Pancreas (tissue), 10 donors: ENCODE data around the gene ELOVL5. TPM values are rescaled to one million over a fixed set of nuclear protein-coding genes. Genes with fewer than 3 reads are reported as not detected.

Experiments
- ATAC-seq, 4 donors: fragments of 200-7000 bp; cut with Tn5 transposase; one replicate each; pipeline versions ENCODE4 v1.8.0 to v1.9.1; 2020; ENCODE audit warnings: mild to moderate bottlenecking in 4 of 4, moderate library complexity in 4 of 4
- DNase-seq, 6 donors: peaks; one replicate each; pipeline ENCODE4 v3.0.0-alpha.2; 2020
- FAIRE-seq: peaks from 2 replicates; lab custom pipeline; 2012; peaks lifted over from hg19 to GRCh38; lab: Jason Lieb, UNC
- H3K27ac ChIP-seq, 4 donors: fragments of 200-600 bp; sonication (generic); 1 replicate in 3 of 4; 2 replicates in 1 of 4; pipeline versions ENCODE4 v1.5.0 to v1.8.0; 2020
- H3K27me3 ChIP-seq, 4 donors: fragments of 200-600 bp; one replicate each; pipeline ENCODE4 v1.8.0; 2021
- H3K36me3 ChIP-seq, 3 donors: fragments of 200-600 bp; sonication (generic) in 1 of 3; one replicate each; pipeline versions ENCODE4 v1.5.0 to v1.8.0; 2020 to 2021
- H3K4me1 ChIP-seq, 3 donors: fragments of 200-600 bp; one replicate each; pipeline ENCODE4 v1.8.0; 2021
- H3K4me3 ChIP-seq, 4 donors: fragments of 200-600 bp; sonication (generic) in 2 of 4; one replicate each; pipeline versions ENCODE4 v1.5.0 to v1.8.0; 2020 to 2021
- H3K9me3 ChIP-seq, 4 donors: fragments of 200-600 bp; one replicate each; pipeline ENCODE4 v1.8.0; 2021
- CTCF ChIP-seq, 4 donors: fragments of 200-600 bp; sonication (generic) in 3 of 4; IDR thresholded peaks; one replicate each; pipeline versions ENCODE4 v1.5.0 to v1.8.0; 2021; ENCODE audit warnings: antibody characterized with exemption in 4 of 4
- WGBS, 2 donors: extraction: QIAGEN DNeasy Blood & Tissue Kit; methylation state at CpG; one replicate each; pipeline ENCODE4 v1.1.7; 2013; 5-methylcytosine and 5-hydroxymethylcytosine counted together
- intact Hi-C, 3 donors: fragments of 100-400 bp; cut with DNase I; formaldehyde crosslinking; loops; one replicate each; pipeline versions ENCODE4 v1.11.1 to v1.14.2; 2022
- polyA plus RNA-seq, 2 donors: library from polyadenylated mRNA; stranded (reverse); fragments of 200-250 nt; gene quantifications; one replicate each; pipeline ENCODE4 v1.2.3, GENCODE V29; 2013
- total RNA-seq, 6 donors: library from RNA; stranded (reverse); fragmentation: NEBNext Ultra II Directional in 4 of 6; extraction: Animal tissue kit (Norgen Biotek cat#: 25700) in 4 of 6; gene quantifications; one replicate each; pipeline versions ENCODE4 v1.2.1 to v1.2.4, GENCODE V29; 2021 to 2023
- donor health status: healthy with polysubstance abuse.
- donor health status: DM: no; HTN: no; CAD: no; lungs with moderate emphysema.
- donor health status: DM: no; HTN: no; CAD: no.
- donor health status: control.
- donor health status: control.
- donor health status: Bipolar disorder and iron deficiency.
- donor health status: DM: yes; HTN: yes; CAD: no.
- donor health status: DM: no; HTN: no; CAD: no.
- donor health status: DM: no; HTN: no; CAD: no.
- donor health status: DM: yes; HTN: yes; CAD: no.

Gene ELOVL5
- total and polyA plus RNA-seq, 8 donors = 2.8 to 21.2 (median 11.2) TPM

GRCh38 chr6:53250176-53251032 is 98.3 kb downstream of the ELOVL5 start:
- no peak for FAIRE-seq
- WGBS, 2 donors = 70 to 77% methylated on average over 8 of the region's 8 CpGs
- DNase-seq = no peak
- no peaks in the 10 kb centered on the region for H3K36me3 ChIP-seq
- no peak for ATAC-seq
- TF ChIP-seq CTCF (IDR thresholded peaks at IDR 0.05) = no peak
- intact Hi-C loops = no loop called here
- H3K27me3 ChIP-seq = no peaks in the 10 kb centered on the region
- no peak overlapping the region for H3K27ac ChIP-seq
- H3K4me3 ChIP-seq = no peak overlapping the region
- no peaks in the 10 kb centered on the region for H3K4me1 ChIP-seq
- no peaks in the 10 kb centered on the region for H3K9me3 ChIP-seq

- DNase-seq = no peak
- intact Hi-C loops = no loop called here
- Histone ChIP-seq H3K27ac (no peak overlapping the region), H3K27me3 (no peaks in the 10 kb centered on the region), H3K36me3 (no peaks in the 10 kb centered on the region), H3K4me3 (no peak overlapping the region), H3K9me3 (no peaks in the 10 kb centered on the region), H3K4me1 (no peaks in the 10 kb centered on the region)
- FAIRE-seq = no peak
- 38 to 40% methylated on average over 2 of the region's 2 CpGs for WGBS, 2 donors
- no peak for TF ChIP-seq CTCF (IDR thresholded peaks at IDR 0.05)
- ATAC-seq = no peak
Measured at GRCh38 chr6:53246924-53247323, 101.8 kb downstream of the ELOVL5 start.

- DNase-seq = no peak
Measured at GRCh38 chr6:53244958-53245357, 103.8 kb downstream of the ELOVL5 start.

GRCh38 chr6:53244399-53244931 is 104.3 kb downstream of the ELOVL5 start:
- no peak for TF ChIP-seq CTCF (IDR thresholded peaks at IDR 0.05)
- WGBS, 2 donors = 85 to 100% methylated on average over 4 of the region's 4 CpGs
- ATAC-seq (no peak), FAIRE-seq (no peak), DNase-seq (no peak)
- H3K36me3 ChIP-seq = no peaks in the 10 kb centered on the region
- no peaks in the 10 kb centered on the region for H3K9me3 ChIP-seq
- no peaks in the 10 kb centered on the region for H3K4me1 ChIP-seq
- intact Hi-C loops = no loop called here
- H3K27me3 ChIP-seq = no peaks in the 10 kb centered on the region
- no peak overlapping the region for H3K27ac ChIP-seq
- no peak overlapping the region for H3K4me3 ChIP-seq

More at GRCh38 chr6:53244958-53245357, 103.8 kb downstream of the ELOVL5 start:
- H3K27ac ChIP-seq = no peak overlapping the region
- H3K4me3 ChIP-seq = no peak overlapping the region
- no peaks in the 10 kb centered on the region for H3K36me3 ChIP-seq
- H3K4me1 ChIP-seq = no peaks in the 10 kb centered on the region
- intact Hi-C loops = no loop called here
- 85 to 92% methylated on average over 5 of the region's 5 CpGs for WGBS, 2 donors
- no peaks in the 10 kb centered on the region for H3K9me3 ChIP-seq
- FAIRE-seq (no peak), ATAC-seq (peak in 1 of 4 donors; percentile 52)
- H3K27me3 ChIP-seq = no peaks in the 10 kb centered on the region
- no peak for TF ChIP-seq CTCF (IDR thresholded peaks at IDR 0.05)

GRCh38 chr6:53241938-53242337 is 106.8 kb downstream of the ELOVL5 start:
- 73 to 88% methylated on average over 4 of the region's 4 CpGs for WGBS, 2 donors
- no peak for TF ChIP-seq CTCF (IDR thresholded peaks at IDR 0.05)
- H3K4me1 ChIP-seq = no peaks in the 10 kb centered on the region
- H3K27me3 ChIP-seq = no peaks in the 10 kb centered on the region
- peak in 2 of 4 donors; percentile 75 to 76 for ATAC-seq
- H3K4me3 ChIP-seq = no peak overlapping the region
- H3K36me3 ChIP-seq = no peaks in the 10 kb centered on the region
- no peak for DNase-seq
- H3K27ac ChIP-seq = no peak overlapping the region
- H3K9me3 ChIP-seq = no peaks in the 10 kb centered on the region
- no peak for FAIRE-seq
- intact Hi-C loops = no loop called here
